Fibroblast of villous mesenchyme (primary cell): ENCODE results near the gene SPSB3. TPM values are rescaled to one million over a fixed set of nuclear protein-coding genes. Genes with fewer than 3 reads are reported as not detected.

Source experiments
- DNase-seq: peaks from one replicate; pipeline ENCODE4 v3.0.0-alpha.2; 2010; ENCODE audit warnings: low read depth
- H3K4me3 ChIP-seq: 2 replicates; pipeline ENCODE4 v1.5.1; 2011; ENCODE audit warnings: low read depth, mild to moderate bottlenecking, low read length
- CTCF ChIP-seq: IDR thresholded peaks from 2 replicates; pipeline ENCODE4 v1.5.1; 2012; ENCODE audit warnings: low read depth, mild to moderate bottlenecking, low read length; ENCODE audit not compliant: insufficient read depth
- total RNA-seq: library from RNA; depleted of rRNA; stranded (reverse); fragments of >200 nt; gene quantifications from 2 replicates; pipeline ENCODE4 v1.2.3, GENCODE V29; 2012

Gene SPSB3
- total RNA-seq, 1 donor, result 25.5 TPM

GRCh38 chr16:1778200-1779179 lies 3.9 kb downstream of the SPSB3 start:
- TF ChIP-seq CTCF, result no peak

GRCh38 chr16:1777375-1778199 lies 4.8 kb downstream of the SPSB3 start:
- no peak overlapping the region for H3K4me3 ChIP-seq
- DNase-seq, result no peak
- no peak for TF ChIP-seq CTCF

More at GRCh38 chr16:1778200-1779179, 3.9 kb downstream of the SPSB3 start:
- H3K4me3 ChIP-seq, result no peak overlapping the region
- peak; percentile 9 for DNase-seq

GRCh38 chr16:1776991-1777374 lies 5.4 kb downstream of the SPSB3 start:
- H3K4me3 ChIP-seq, result no peak overlapping the region
- TF ChIP-seq CTCF, result no peak
- DNase-seq, result no peak

GRCh38 chr16:1776672-1776955 lies 5.8 kb downstream of the SPSB3 start:
- TF ChIP-seq CTCF, result no peak
- no peak overlapping the region for H3K4me3 ChIP-seq
- no peak for DNase-seq

GRCh38 chr16:1775846-1776671 lies 6.3 kb downstream of the SPSB3 start:
- no peak for TF ChIP-seq CTCF
- H3K4me3 ChIP-seq, result no peak overlapping the region
- DNase-seq, result no peak
